Right lung (tissue), 5 donors: ENCODE measurements around the gene UBXN4. TPM values are rescaled to one million over a fixed set of nuclear protein-coding genes. Genes with fewer than 3 reads are reported as not detected.

Experiments used
- polyA plus RNA-seq, 5 donors: library from polyadenylated mRNA; unstranded; fragments of 120-200 nt; gene quantifications; one replicate each; pipeline versions ENCODE4 v1.2.1 to v1.2.3, GENCODE V29; 2013; ENCODE audit warnings: inconsistent platforms in 1 of 5, low replicate concordance in 1 of 5; ENCODE audit not compliant: insufficient read length in 5 of 5, insufficient read depth in 1 of 5

Gene UBXN4
- polyA plus RNA-seq, 5 donors: 106 to 169 (median 144) TPM

Other genes with a start within 250 kb of the UBXN4 start
- 10 to 100 TPM in 3 of 5 donors, 1 to 10 TPM in 2; 6.4 to 14.0 (median 10.3) TPM for gene ZRANB3, start 210.6 kb upstream of the UBXN4 start, polyA plus RNA-seq
- gene R3HDM1, start 210.4 kb upstream of the UBXN4 start, polyA plus RNA-seq: 10 to 100 TPM; 31.2 to 39.2 (median 38.2) TPM
- under 1 TPM; 0.05 to 0.23 (median 0.12) TPM for gene LCT, start 95.3 kb downstream of the UBXN4 start, polyA plus RNA-seq
- gene MCM6, start 134.6 kb downstream of the UBXN4 start, polyA plus RNA-seq: 10 to 100 TPM; 45.6 to 65.4 (median 48.8) TPM
- 100 to 1,000 TPM; 103 to 175 (median 147) TPM for gene DARS1, start 243.8 kb downstream of the UBXN4 start, polyA plus RNA-seq